PC-9 (cell line): ENCODE results near the gene HOXB3. TPM values are rescaled to one million over a fixed set of nuclear protein-coding genes. Genes with fewer than 3 reads are reported as not detected.

Experiments
- BruUV-seq: library from RNA; stranded (reverse); fragments of 400-500 nt; replicated peaks from 2 replicates; lab custom pipeline; 2021; lab: Mats Ljungman, UMichigan
- CTCF ChIA-PET: fragments of 300-600 bp; sonication (Branson Sonifier 250); formaldehyde crosslinking; loops from one replicate; lab custom pipeline; 2022; ENCODE audit warnings: antibody characterized with exemption; lab: Charles Lee
- POLR2A ChIA-PET: fragments of 300-600 bp; sonication (Branson Sonifier 250); formaldehyde crosslinking; loops from one replicate; lab custom pipeline; 2022; ENCODE audit warnings: antibody characterized with exemption; ENCODE audit not compliant: unreplicated experiment; lab: Charles Lee
- DNase-seq, 2 experiments: peaks; one replicate each; pipeline versions ENCODE4 v3.0.0 to v3.0.0-alpha.2; 2015 to 2022; ENCODE audit warnings: mixed read lengths in 1 of 2
- H2AFZ ChIP-seq: fragments of 200-600 bp; sonication (generic); 2 replicates; pipeline ENCODE4 v1.8.1; 2017; ENCODE audit warnings: antibody characterized with exemption
- H3F3A ChIP-seq: fragments of 200-600 bp; sonication (generic); 2 replicates; pipeline ENCODE4 v1.8.1; 2017; ENCODE audit warnings: antibody characterized with exemption, mild to moderate bottlenecking, low read depth; ENCODE audit not compliant: insufficient read depth
- H3K27ac ChIP-seq: fragments of 200-600 bp; sonication (generic); 2 replicates; pipeline ENCODE4 v1.6.1; 2016; ENCODE audit warnings: mixed run types
- H3K27me3 ChIP-seq: fragments of 200-600 bp; sonication (generic); 2 replicates; pipeline ENCODE4 v1.6.1; 2016; ENCODE audit warnings: low read depth, mixed run types; ENCODE audit not compliant: insufficient read depth
- H3K36me3 ChIP-seq: fragments of 200-600 bp; sonication (generic); 2 replicates; pipeline ENCODE4 v1.6.1; 2016; ENCODE audit warnings: low read depth, mixed run types
- H3K4me1 ChIP-seq: fragments of 200-600 bp; sonication (generic); replicated peaks from 2 replicates; pipeline ENCODE4 v1.6.1; 2016; ENCODE audit warnings: mixed run types; ENCODE audit not compliant: insufficient read depth
- H3K4me2 ChIP-seq: fragments of 200-600 bp; sonication (generic); 2 replicates; pipeline ENCODE4 v1.6.1; 2017; ENCODE audit warnings: mixed run types
- H3K4me3 ChIP-seq: fragments of 200-600 bp; sonication (generic); 2 replicates; pipeline ENCODE4 v1.6.1; 2016; ENCODE audit warnings: mixed run types
- H3K79me2 ChIP-seq: fragments of 200-600 bp; sonication (generic); 2 replicates; pipeline ENCODE4 v1.6.1; 2017; ENCODE audit warnings: low read depth, mixed run types
- H3K9me2 ChIP-seq: fragments of 200-600 bp; sonication (generic); 2 replicates; pipeline ENCODE4 v1.8.1; 2017; ENCODE audit warnings: mild to moderate bottlenecking; ENCODE audit not compliant: insufficient read depth
- H3K9me3 ChIP-seq: fragments of 200-600 bp; sonication (generic); 2 replicates; pipeline ENCODE4 v1.8.1; 2016; ENCODE audit warnings: low read depth; ENCODE audit not compliant: insufficient read depth
- H4K20me1 ChIP-seq: fragments of 200-600 bp; sonication (generic); 2 replicates; pipeline ENCODE4 v1.8.1; 2017; ENCODE audit not compliant: insufficient read depth
- CTCF ChIP-seq: fragments of 200-600 bp; sonication (generic); conservative IDR thresholded peaks from 2 replicates; pipeline ENCODE4 v1.6.1; 2017; ENCODE audit warnings: mixed run types, antibody characterized with exemption, mild to moderate bottlenecking, moderate library complexity
- EZH2 ChIP-seq: fragments of 200-600 bp; sonication (generic); IDR thresholded peaks from 2 replicates; pipeline ENCODE4 v1.8.0; 2017; ENCODE audit warnings: antibody characterized with exemption, low read depth
- intact Hi-C: fragments of 100-400 bp; cut with micrococcal nuclease; formaldehyde crosslinking; loops from one replicate; pipeline ENCODE4 v1.10.0; 2022; ENCODE audit not compliant: unreplicated experiment
- total RNA-seq: library from RNA; stranded (reverse); gene quantifications from 2 replicates; pipeline ENCODE4 v1.2.3, GENCODE V29; 2021

Gene HOXB3
- total RNA-seq, 1 experiment from 2014 or later, result 19.1 TPM

GRCh38 chr17:48558831-48559121, 31.3 kb downstream of the HOXB3 start:
- no TSS peak for BruUV-seq
- Histone ChIP-seq H2AFZ (no peak overlapping the region), H3K27me3 (no peaks in the 10 kb centered on the region), H3K27ac (no peak overlapping the region), H3K4me1 (no peaks in the 10 kb centered on the region), H3K9me3 (no peaks in the 10 kb centered on the region), H3K36me3 (no peaks in the 10 kb centered on the region), H3F3A (no peaks in the 10 kb centered on the region), H3K4me3 (no peak overlapping the region), H4K20me1 (no peaks in the 10 kb centered on the region), H3K79me2 (no peaks in the 10 kb centered on the region), H3K4me2 (no peak overlapping the region), H3K9me2 (no peaks in the 10 kb centered on the region)
- ChIA-PET CTCF (no interaction called here), POLR2A (no interaction called here)
- intact Hi-C loops, result no loop called here
- DNase-seq, result no peak
- no peak for TF ChIP-seq EZH2
- no peak for TF ChIP-seq CTCF

- ChIA-PET POLR2A (no interaction called here), CTCF (no interaction called here)
- Histone ChIP-seq H3K27ac (no peak overlapping the region), H3K4me1 (no peaks in the 10 kb centered on the region), H4K20me1 (no peaks in the 10 kb centered on the region), H2AFZ (no peak overlapping the region), H3K79me2 (no peaks in the 10 kb centered on the region), H3K9me2 (no peaks in the 10 kb centered on the region), H3K27me3 (no peaks in the 10 kb centered on the region), H3K4me2 (no peak overlapping the region), H3K9me3 (no peaks in the 10 kb centered on the region), H3K4me3 (no peak overlapping the region), H3F3A (no peaks in the 10 kb centered on the region), H3K36me3 (no peaks in the 10 kb centered on the region)
- TF ChIP-seq EZH2, result no peak
- TF ChIP-seq CTCF, result no peak
- BruUV-seq, result no TSS peak
- DNase-seq, result no peak
- intact Hi-C loops, result no loop called here
These were observed 31.8 kb downstream of the HOXB3 start for GRCh38 chr17:48558057-48558830.

- no peak overlapping the region for H3K27ac ChIP-seq
- no peak for DNase-seq
- no peaks in the 10 kb centered on the region for H4K20me1 ChIP-seq
- no peaks in the 10 kb centered on the region for H3K79me2 ChIP-seq
- H3K9me2 ChIP-seq, result no peaks in the 10 kb centered on the region
- no TSS peak for BruUV-seq
- H3K4me1 ChIP-seq, result no peaks in the 10 kb centered on the region
- H3F3A ChIP-seq, result no peaks in the 10 kb centered on the region
- intact Hi-C loops, result no loop called here
- no peaks in the 10 kb centered on the region for H3K27me3 ChIP-seq
- no peak overlapping the region for H3K4me3 ChIP-seq
- ChIA-PET POLR2A (no interaction called here), CTCF (interaction anchor here (0.7 kb wide), 1 partner anchor 430 kb away, joined by 5 read pairs; no protein-coding TSS in a partner anchor)
- no peak overlapping the region for H3K4me2 ChIP-seq
- H2AFZ ChIP-seq, result no peak overlapping the region
- H3K9me3 ChIP-seq, result no peaks in the 10 kb centered on the region
- no peak for TF ChIP-seq CTCF
- TF ChIP-seq EZH2, result no peak
- no peaks in the 10 kb centered on the region for H3K36me3 ChIP-seq
These were observed 33.3 kb downstream of the HOXB3 start for GRCh38 chr17:48556576-48557401.
